ENCODE data around the gene TGFB1.

Gene TGFB1

GRCh38 chr19:41339936-41340335 lies 13.8 kb downstream of the TGFB1 start:
- DNase-seq = no peak

- no peak for DNase-seq
These were observed 18.3 kb downstream of the TGFB1 start for GRCh38 chr19:41335467-41335866.

GRCh38 chr19:41334793-41335192 lies 18.9 kb downstream of the TGFB1 start:
- no peak for DNase-seq

GRCh38 chr19:41332468-41332867 lies 21.3 kb downstream of the TGFB1 start:
- no peak for DNase-seq

GRCh38 chr19:41332000-41332399 lies 21.7 kb downstream of the TGFB1 start:
- DNase-seq = no peak

GRCh38 chr19:41330946-41331678 lies 22.6 kb downstream of the TGFB1 start:
- no peak for DNase-seq

- DNase-seq = no peak
These were observed 23.2 kb downstream of the TGFB1 start for GRCh38 chr19:41330481-41330880.

- no peak for DNase-seq
These were observed 24.9 kb downstream of the TGFB1 start for GRCh38 chr19:41328842-41329225.

GRCh38 chr19:41328157-41328841 lies 25.4 kb downstream of the TGFB1 start:
- peak; percentile 60 for DNase-seq

- peak; percentile 76 for DNase-seq
These were observed 26.1 kb downstream of the TGFB1 start for GRCh38 chr19:41327576-41328156.

- DNase-seq = no peak
These were observed 26.6 kb downstream of the TGFB1 start for GRCh38 chr19:41327076-41327575.

- DNase-seq = no peak
These were observed 27.6 kb downstream of the TGFB1 start for GRCh38 chr19:41325947-41326706.

- no peak for DNase-seq
These were observed 28.1 kb downstream of the TGFB1 start for GRCh38 chr19:41325640-41325946.

- DNase-seq = no peak
These were observed 28.6 kb downstream of the TGFB1 start for GRCh38 chr19:41324921-41325639.

- DNase-seq = no peak
These were observed 29.5 kb downstream of the TGFB1 start for GRCh38 chr19:41324231-41324702.

- DNase-seq = no peak
These were observed 30.1 kb downstream of the TGFB1 start for GRCh38 chr19:41323430-41324125.

GRCh38 chr19:41323023-41323422 lies 30.7 kb downstream of the TGFB1 start:
- DNase-seq = no peak

GRCh38 chr19:41322451-41322850 lies 31.3 kb downstream of the TGFB1 start:
- no peak for DNase-seq

- DNase-seq = no peak
These were observed 32.0 kb downstream of the TGFB1 start for GRCh38 chr19:41321600-41322270.

- DNase-seq = no peak
These were observed 32.5 kb downstream of the TGFB1 start for GRCh38 chr19:41321204-41321599.

- DNase-seq = no peak
These were observed 33.2 kb downstream of the TGFB1 start for GRCh38 chr19:41320568-41320967.

GRCh38 chr19:41320185-41320518 lies 33.6 kb downstream of the TGFB1 start:
- DNase-seq = no peak
